A204.1 (cell line): ENCODE measurements around the gene KLRC2.
"Not testable (repeated sequence)": the region's sequence is repeated elsewhere in the genome, so short reads cannot be mapped to it uniquely, and the experiment has no call there.

Experiments used
- FAIRE-seq: peaks from 2 replicates; lab custom pipeline; 2012; peaks lifted over from hg19 to GRCh38; lab: Jason Lieb, UNC

The KLRC2 gene

GRCh38 chr12:10435816-10436215 is at the start of gene KLRC2:
TSS of gene KLRC2 (minus strand) at chr12:10436010. CDS start at chr12:10435986, 24 bp downstream.
- FAIRE-seq: not testable (repeated sequence)

GRCh38 chr12:10481901-10482300 is 46.1 kb upstream of the KLRC2 start:
- FAIRE-seq: not testable (repeated sequence)

- not testable (repeated sequence) for FAIRE-seq
These were observed 37.0 kb upstream of the KLRC2 start for GRCh38 chr12:10472808-10473207.

- no peak for FAIRE-seq
These were observed 33.9 kb upstream of the KLRC2 start for GRCh38 chr12:10469701-10470100.

- no peak for FAIRE-seq
These were observed 30.5 kb upstream of the KLRC2 start for GRCh38 chr12:10466311-10466710.

GRCh38 chr12:10457760-10458159 is 21.9 kb upstream of the KLRC2 start:
- no peak for FAIRE-seq

- FAIRE-seq: no peak
These were observed 21.0 kb upstream of the KLRC2 start for GRCh38 chr12:10456856-10457255.

GRCh38 chr12:10455766-10456165 is 20.0 kb upstream of the KLRC2 start:
- peak; percentile 62 for FAIRE-seq

GRCh38 chr12:10454531-10454930 is 18.7 kb upstream of the KLRC2 start:
- FAIRE-seq: no peak

GRCh38 chr12:10453156-10453555 is 17.3 kb upstream of the KLRC2 start, which contains the start of gene KLRC1:
TSS of gene KLRC1 (minus strand) at chr12:10453377. CDS start at chr12:10451156, 2,221 bp downstream.
- no peak for FAIRE-seq

GRCh38 chr12:10448236-10448635 is 12.4 kb upstream of the KLRC2 start:
- no peak for FAIRE-seq

- FAIRE-seq: not testable (repeated sequence)
These were observed 10.2 kb upstream of the KLRC2 start for GRCh38 chr12:10446052-10446451.

GRCh38 chr12:10441144-10441543 is 5.3 kb upstream of the KLRC2 start:
- not testable (repeated sequence) for FAIRE-seq

GRCh38 chr12:10439608-10440274 is 3.9 kb upstream of the KLRC2 start:
- FAIRE-seq: not testable (repeated sequence)

- FAIRE-seq: not testable (repeated sequence)
These were observed 1.8 kb upstream of the KLRC2 start for GRCh38 chr12:10437601-10438000.

GRCh38 chr12:10430623-10431022 is 5.2 kb downstream of the KLRC2 start:
- FAIRE-seq: not testable (repeated sequence)

GRCh38 chr12:10425938-10426337 is 9.9 kb downstream of the KLRC2 start:
- FAIRE-seq: not testable (repeated sequence)

- peak; percentile 82 for FAIRE-seq
These were observed 11.4 kb downstream of the KLRC2 start for GRCh38 chr12:10424260-10424899.

- FAIRE-seq: not testable (repeated sequence)
These were observed 13.7 kb downstream of the KLRC2 start for GRCh38 chr12:10422159-10422558.

GRCh38 chr12:10420334-10420733 is 15.5 kb downstream of the KLRC2 start, which contains the start of gene KLRC3:
TSS of gene KLRC3 (minus strand) at chr12:10420595. CDS start at chr12:10420550, 45 bp downstream.
- not testable (repeated sequence) for FAIRE-seq

GRCh38 chr12:10409392-10409791 is 26.4 kb downstream of the KLRC2 start, which contains the start of gene KLRC4:
TSS of gene KLRC4 (minus strand) at chr12:10409757. CDS start at chr12:10409575, 182 bp downstream.
- no peak for FAIRE-seq

- FAIRE-seq: no peak
These were observed 27.0 kb downstream of the KLRC2 start for GRCh38 chr12:10408842-10409241.

GRCh38 chr12:10406725-10407124 is 29.1 kb downstream of the KLRC2 start:
- no peak for FAIRE-seq
